COLO668 (cell line): ENCODE measurements around the gene ZNF839.
"Not testable (repeated sequence)": the region's sequence is repeated elsewhere in the genome, so short reads cannot be mapped to it uniquely, and the experiment has no call there.

Experiments
- DNase-seq: peaks from one replicate; lab custom pipeline; 2025; ENCODE audit not compliant: unreplicated experiment; lab: John Stamatoyannopoulos, UW

The ZNF839 gene

GRCh38 chr14:102341566-102341965, 22.0 kb downstream of the ZNF839 start:
- DNase-seq = no peak

GRCh38 chr14:102342238-102342637, 22.7 kb downstream of the ZNF839 start:
- DNase-seq = no peak

- no peak for DNase-seq
These were observed 24.5 kb downstream of the ZNF839 start for GRCh38 chr14:102344084-102344483.

DNA sequence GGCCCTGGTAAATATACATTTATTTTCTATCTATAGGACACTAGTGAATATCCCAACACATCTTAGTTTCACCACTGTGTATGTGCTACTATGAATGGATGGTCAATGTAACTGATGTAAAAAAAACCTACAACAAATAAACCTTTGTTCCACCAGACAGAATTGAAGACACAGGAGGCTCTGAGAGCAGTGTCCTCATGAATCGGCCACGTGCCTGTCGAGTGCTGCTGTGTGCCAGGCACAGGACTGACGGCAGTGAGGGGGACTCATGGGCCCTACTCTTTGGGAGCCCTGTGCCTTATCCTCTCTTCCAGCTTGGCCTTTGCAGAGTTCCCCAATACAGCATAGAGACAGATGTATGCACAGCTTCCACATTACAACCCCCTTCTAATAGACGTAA, 24.9 kb downstream of the ZNF839 start:
- no peak for DNase-seq

GRCh38 chr14:102345232-102345631, 25.7 kb downstream of the ZNF839 start:
- DNase-seq = no peak

GRCh38 chr14:102346645-102347044, 27.1 kb downstream of the ZNF839 start:
- no peak for DNase-seq

GRCh38 chr14:102348376-102348775, 28.8 kb downstream of the ZNF839 start:
- DNase-seq = no peak

DNA sequence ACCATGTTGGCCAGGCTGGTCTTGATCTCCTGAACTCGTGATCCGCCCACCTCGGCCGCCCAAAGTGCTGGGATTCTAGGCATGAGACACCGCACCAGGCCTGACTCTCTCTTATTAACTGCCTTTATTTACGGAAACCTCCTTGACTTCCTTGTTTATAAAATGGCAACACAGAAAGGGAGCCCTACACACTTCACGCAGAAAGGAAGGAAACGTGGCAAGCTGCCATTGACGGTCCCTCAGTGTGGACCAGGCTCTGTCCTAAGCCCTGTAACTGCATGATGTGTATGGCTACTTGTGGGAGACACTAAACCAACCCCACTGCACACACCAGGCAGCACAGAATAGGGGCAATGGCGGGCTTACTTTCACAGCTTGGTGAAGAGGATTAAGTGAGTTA, 31.5 kb downstream of the ZNF839 start:
- no peak for DNase-seq

DNA sequence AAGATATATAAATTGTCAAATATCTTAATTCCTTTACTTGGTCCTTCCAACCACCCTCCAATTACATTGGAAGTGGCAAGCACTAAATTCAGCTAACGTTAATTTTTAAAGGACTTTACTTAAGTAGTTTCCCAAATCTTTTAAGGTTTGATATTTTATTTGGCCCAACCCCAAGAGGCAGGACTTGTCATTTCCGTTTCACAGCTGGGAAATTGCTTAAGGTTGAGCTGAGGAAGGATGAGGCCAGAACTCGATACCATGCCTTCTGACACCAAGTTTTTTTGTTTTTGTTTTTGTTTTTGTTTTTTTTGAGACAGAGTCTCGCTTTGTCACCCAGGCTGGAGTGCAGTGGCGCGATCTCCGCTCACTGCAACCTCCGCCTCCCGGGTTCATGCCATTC, 32.0 kb downstream of the ZNF839 start:
- DNase-seq = not testable (repeated sequence)

GRCh38 chr14:102352213-102352612, 32.7 kb downstream of the ZNF839 start:
- DNase-seq = no peak

DNA sequence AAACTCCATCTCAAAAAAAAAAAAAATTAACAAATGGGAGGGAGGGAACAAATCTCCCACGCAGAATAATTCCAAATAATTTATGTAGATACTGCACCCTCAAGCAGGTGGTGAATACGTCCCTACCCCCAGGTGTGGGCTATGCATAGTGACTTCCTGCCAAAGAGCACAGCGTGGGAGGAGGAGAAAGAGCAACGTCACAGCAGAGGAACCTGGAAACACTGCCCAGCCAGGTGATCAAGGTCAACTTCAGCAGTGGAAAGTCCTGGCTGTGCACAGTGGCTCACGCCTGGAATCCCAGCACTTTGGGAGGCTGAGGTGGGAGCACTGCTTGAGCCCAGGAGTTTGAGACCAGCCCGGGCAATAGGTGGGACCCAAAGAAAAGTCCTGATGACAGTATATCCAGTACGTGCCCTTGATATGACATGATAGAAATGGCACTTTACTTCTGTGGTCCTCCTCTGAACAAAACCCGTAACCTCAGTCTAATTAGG, 33.6 kb downstream of the ZNF839 start:
- DNase-seq = no peak

DNA sequence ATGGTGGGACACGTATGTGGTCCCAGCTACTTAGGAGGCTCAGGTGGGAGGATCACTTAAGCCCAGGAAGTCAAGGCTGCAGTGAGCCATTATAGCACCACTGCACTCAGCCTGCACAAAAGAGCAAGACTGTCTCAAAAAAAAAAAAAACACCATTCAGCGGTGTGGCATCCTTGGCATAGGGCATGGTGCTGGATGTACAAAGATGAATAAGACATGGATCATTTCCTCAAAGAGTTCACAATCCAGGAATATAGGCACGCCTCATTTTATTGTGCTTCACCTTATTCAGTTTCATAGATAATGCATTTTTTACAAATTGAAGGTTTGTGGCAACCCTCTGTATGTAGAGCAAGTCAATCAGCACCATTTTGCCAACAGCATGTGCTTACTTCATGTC, 36.7 kb downstream of the ZNF839 start:
- DNase-seq = no peak

DNA sequence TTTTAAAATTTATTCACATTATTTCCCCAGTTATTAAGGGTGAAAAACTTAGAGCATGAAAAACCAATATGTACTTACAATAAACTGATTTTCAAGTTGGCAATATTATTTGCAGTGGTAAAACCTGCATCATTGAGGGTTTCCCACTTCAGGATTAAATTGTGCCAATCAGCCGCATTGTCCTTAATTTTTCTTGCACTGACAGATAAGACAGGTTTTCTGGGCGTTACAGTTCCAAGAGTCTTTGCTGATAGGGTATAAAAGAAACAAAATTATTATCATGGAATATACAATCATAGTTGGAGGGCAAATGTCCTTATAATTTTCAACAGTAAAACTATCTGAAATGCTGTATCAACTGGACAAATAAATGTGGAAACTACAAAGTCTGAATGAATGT, 39.8 kb downstream of the ZNF839 start:
- DNase-seq = no peak

- DNase-seq = no peak
These were observed 40.8 kb downstream of the ZNF839 start for GRCh38 chr14:102360388-102360787.

DNA sequence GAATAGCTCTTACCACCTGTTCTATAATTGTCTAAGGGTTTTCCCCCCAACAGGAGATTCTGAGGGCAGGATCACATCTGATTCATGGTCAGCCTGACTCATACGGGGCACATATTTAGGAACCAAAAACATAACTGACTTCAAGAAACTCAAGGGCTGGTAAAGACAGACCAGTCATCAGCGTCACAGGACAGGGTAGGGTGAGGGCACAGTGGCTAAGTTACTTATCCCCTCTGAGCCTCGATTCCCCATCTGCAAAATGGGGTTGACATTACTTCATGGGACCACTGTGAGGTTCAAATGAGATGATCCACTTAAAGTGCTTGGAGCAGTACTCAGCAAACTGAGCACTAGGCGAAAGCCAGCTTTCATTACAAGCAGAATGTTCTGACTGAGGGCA, 42.5 kb downstream of the ZNF839 start:
- no peak for DNase-seq

- peak; percentile 99 for DNase-seq
These were observed 43.1 kb downstream of the ZNF839 start, which contains the start of the genes CINP and TECPR2 for GRCh38 chr14:102362545-102363181. Gene CINP, minus strand, starts transcription at chr14:102362890. Its CDS starts 39 bp downstream, at chr14:102362851. Gene TECPR2, plus strand, starts transcription at chr14:102362941. Its CDS starts 13,781 bp downstream, at chr14:102376722.

DNA sequence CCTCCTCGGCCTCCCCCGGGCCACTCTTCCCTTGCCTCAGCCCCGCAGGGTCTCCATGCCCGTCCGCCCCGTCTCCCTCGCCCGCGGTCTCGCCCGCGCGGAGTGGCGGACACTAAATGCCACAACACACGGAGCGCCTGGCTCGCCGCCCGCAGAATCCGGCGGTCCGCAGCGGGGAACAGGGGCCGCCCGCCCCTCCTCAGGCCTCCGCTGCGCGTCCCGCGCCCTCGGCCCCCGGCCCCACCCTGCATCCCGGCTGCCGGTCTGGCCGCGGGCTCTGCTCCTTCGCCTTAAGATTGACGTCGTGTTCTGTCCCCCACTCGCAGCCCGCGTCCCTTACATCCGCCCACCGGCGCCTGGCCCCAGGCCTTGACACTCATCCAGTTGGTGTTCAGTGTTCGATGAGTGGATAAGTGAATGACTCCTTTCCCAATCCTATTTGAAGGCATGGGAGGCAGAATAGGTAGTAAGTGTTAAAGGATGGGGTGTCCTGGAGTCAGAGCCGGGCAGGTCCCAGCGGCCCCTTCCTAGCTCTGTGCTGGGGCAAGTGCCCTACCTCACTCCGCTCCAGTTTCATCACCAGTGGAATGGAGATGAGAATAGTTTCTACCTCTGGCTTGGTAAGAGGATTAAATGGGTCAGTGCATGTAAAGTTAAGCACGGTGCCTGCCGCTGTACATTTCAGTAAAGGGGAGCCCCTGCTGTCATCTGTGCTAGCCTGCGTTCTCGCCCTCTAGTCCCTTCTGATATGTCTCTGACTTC, 43.8 kb downstream of the ZNF839 start:
- DNase-seq = peak; percentile 68

GRCh38 chr14:102370305-102370809, 50.8 kb downstream of the ZNF839 start:
- no peak for DNase-seq

DNA sequence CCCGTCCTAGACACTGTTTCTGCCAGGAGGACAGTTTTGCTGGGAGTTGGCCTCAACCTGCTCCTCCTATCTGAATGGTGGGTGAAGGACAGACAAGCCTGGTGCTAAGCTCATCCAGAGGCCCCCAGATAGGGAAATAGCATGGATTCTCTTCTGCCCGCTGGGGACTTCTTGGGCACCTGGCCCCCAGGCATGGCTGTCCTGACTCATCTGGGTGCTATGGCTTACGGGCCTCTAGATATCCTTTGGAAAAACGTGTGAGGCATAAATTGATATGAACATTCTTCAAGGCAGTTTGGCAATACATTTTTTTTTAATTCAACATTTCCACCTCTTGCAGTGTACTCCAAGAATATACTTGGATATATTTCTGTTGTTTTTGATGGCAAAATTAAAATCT, 51.8 kb downstream of the ZNF839 start:
- DNase-seq = no peak

- DNase-seq = no peak
These were observed 53.6 kb downstream of the ZNF839 start for GRCh38 chr14:102373110-102373509.

- no peak for DNase-seq
These were observed 54.7 kb downstream of the ZNF839 start for GRCh38 chr14:102374264-102374663.

GRCh38 chr14:102375119-102375518, 55.6 kb downstream of the ZNF839 start:
- DNase-seq = no peak
